Epithelial cell of proximal tubule (primary cell): ENCODE data around the gene ZNF134. TPM values are rescaled to one million over a fixed set of nuclear protein-coding genes. Genes with fewer than 3 reads are reported as not detected.

ENCODE experiments used
- DNase-seq: peaks from one replicate; pipeline ENCODE4 v3.0.0-alpha.2; 2011; ENCODE audit warnings: low read depth
- H3K4me3 ChIP-seq: 2 replicates; pipeline ENCODE4 v1.5.1; 2011; ENCODE audit warnings: low read depth, mild to moderate bottlenecking, low read length
- CTCF ChIP-seq: conservative IDR thresholded peaks from 2 replicates; pipeline ENCODE4 v1.5.1; 2012; ENCODE audit warnings: low read depth, mild to moderate bottlenecking, low read length
- total RNA-seq: library from RNA; depleted of rRNA; stranded (reverse); fragments of >200 nt; gene quantifications from 2 replicates; pipeline ENCODE4 v1.2.3, GENCODE V29; 2015

The ZNF134 gene
- total RNA-seq: 11.9 and 16.8 TPM in 2 replicates

GRCh38 chr19:57613941-57614743 lies at the start of gene ZNF134:
Gene ZNF134, plus strand, starts transcription at chr19:57614242. Its CDS starts 5,227 bp downstream, at chr19:57619469.
- peak within 1 kb of the TSS; percentile 85 for H3K4me3 ChIP-seq
- TF ChIP-seq CTCF: peak; percentile 27
- peak; percentile 48 for DNase-seq

- no peak overlapping the region for H3K4me3 ChIP-seq
- DNase-seq: no peak
- TF ChIP-seq CTCF: no peak
Measured at GRCh38 chr19:57566396-57567265, 47.4 kb upstream of the ZNF134 start.

GRCh38 chr19:57570707-57571106 lies 43.3 kb upstream of the ZNF134 start:
- DNase-seq: no peak
- no peak for TF ChIP-seq CTCF
- H3K4me3 ChIP-seq: no peak overlapping the region

- TF ChIP-seq CTCF: no peak
- no peak for DNase-seq
- H3K4me3 ChIP-seq: no peak overlapping the region
Measured at GRCh38 chr19:57572415-57572947, 41.6 kb upstream of the ZNF134 start.

- no peak for DNase-seq
- H3K4me3 ChIP-seq: no peak overlapping the region
- no peak for TF ChIP-seq CTCF
Measured at GRCh38 chr19:57576661-57577060, 37.4 kb upstream of the ZNF134 start.

GRCh38 chr19:57578487-57579205 lies 35.4 kb upstream of the ZNF134 start, which contains the start of gene ZNF416:
Gene ZNF416, minus strand, starts transcription at chr19:57578911. Its CDS starts 207 bp downstream, at chr19:57578704.
- peak within 1 kb of the TSS; percentile 94 for H3K4me3 ChIP-seq
- DNase-seq: peak; percentile 91
- TF ChIP-seq CTCF: peak; percentile 19
